Activated CD4-positive, alpha-beta T cell treated with anti-CD3 and anti-CD28 coated beads for 48 hours (primary cell): ENCODE measurements around the gene REPS1.
"Not testable (repeated sequence)": the region's sequence is repeated elsewhere in the genome, so short reads cannot be mapped to it uniquely, and the experiment has no call there.

Experiments used
- DNase-seq: peaks from one replicate; pipeline ENCODE4 v3.0.0-alpha.2; 2020

Gene REPS1

GRCh38 chr6:138999949-139000725 is 12.1 kb upstream of the REPS1 start:
- DNase-seq: no peak

DNA sequence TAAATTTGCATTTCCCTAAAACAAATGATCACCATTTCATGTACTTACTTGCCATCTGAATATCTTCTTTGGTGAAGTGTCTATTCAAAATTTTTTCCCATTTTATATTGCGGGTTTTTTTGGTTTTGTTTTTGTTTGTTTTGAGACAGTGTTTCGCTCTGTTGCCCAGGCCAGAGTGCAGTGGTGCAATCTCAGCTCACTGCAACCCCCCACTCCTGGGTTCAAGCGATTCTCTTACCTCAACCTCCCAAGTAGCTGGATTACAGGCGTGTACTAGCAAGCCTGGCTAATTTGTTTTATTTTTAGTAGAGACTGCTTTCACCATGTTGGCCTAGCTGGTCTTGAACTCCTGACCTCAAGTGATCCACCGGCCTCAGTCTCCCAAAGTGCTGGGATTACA is 9.1 kb upstream of the REPS1 start:
- DNase-seq: no peak

- DNase-seq: no peak
These were observed 8.5 kb upstream of the REPS1 start for GRCh38 chr6:138996524-138996923.

DNA sequence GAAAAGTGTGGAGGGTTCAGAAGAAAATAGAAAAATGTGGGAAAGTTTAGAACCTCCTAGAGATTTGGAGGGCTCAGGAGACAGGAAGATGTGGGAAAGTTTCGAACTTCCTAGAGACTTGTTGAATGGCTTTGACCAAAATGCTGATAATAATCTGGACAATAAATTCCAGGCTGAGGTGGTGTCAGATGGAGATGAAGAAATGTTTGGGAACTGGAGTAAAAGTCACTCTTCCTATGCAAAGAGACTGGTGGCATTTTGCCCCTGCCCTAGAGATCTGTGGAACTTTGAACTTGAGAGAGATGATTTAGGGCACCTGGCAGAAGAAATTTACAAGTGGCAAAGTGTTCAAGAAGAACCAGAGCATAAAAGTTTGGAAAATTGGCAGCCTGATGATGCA is 5.4 kb upstream of the REPS1 start:
- not testable (repeated sequence) for DNase-seq

GRCh38 chr6:138992965-138993364 is 4.9 kb upstream of the REPS1 start:
- not testable (repeated sequence) for DNase-seq

DNA sequence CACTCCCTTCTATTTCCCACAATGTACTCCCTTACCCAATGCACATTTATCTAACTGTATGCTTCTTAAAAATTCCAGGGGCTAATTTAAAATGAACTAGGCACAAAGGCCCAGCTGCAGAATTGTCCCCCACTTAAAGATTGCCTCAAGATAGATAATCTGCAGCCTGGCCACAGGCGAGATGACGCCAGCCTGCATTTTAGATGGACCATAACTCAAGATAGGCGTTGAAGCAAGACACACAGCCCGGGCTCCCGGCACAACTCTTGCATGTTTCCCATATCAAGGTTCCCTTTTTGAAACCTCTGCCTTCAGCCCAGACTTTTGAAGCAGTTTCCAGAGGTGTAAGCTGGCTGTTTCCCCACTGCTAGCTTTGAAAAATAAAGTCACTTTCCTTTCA is 3.2 kb upstream of the REPS1 start:
- no peak for DNase-seq

DNA sequence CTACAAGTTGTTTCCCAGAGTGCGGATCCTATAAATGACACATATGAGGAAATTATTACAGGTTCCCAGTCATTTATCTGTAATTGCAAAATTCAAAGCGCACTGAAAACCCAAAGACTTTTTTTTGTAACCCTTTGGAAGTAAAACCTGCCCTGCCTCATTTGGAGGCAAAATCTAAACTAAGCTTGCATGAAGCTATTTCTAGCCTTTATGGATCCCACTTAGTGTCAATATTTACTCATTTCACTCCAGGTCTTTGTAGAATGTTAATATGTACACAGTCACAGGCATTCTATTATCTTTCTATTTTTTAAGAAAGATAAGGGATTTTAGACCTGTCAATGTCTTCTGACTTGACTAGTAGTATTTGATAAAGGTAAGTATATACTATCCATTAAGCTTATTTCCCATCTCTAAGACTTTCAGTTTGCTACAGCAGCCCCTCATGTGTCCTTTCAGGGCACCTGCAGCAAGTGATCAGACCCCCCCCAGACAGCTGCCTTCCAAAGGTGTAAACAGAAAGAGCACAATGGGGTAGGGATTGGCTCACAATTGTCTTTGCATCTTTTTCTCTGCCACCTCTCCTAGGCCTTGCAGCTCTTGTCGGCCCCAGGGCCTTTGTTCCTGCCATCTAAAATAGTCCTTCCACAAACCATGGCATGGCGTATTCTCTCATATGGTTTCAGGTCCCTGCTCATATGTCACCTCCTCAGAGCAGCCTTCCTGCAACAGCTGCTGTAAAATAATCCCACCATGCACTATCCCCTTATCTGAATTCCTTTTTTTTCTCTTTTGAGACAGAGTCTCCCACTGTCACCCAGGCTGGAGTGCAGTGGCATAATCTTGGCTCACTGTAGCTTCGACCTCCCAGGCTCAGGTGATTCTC is 1.3 kb upstream of the REPS1 start:
- no peak for DNase-seq

- no peak for DNase-seq
These were observed 399 bp upstream of the REPS1 start for GRCh38 chr6:138988469-138988834.

DNA sequence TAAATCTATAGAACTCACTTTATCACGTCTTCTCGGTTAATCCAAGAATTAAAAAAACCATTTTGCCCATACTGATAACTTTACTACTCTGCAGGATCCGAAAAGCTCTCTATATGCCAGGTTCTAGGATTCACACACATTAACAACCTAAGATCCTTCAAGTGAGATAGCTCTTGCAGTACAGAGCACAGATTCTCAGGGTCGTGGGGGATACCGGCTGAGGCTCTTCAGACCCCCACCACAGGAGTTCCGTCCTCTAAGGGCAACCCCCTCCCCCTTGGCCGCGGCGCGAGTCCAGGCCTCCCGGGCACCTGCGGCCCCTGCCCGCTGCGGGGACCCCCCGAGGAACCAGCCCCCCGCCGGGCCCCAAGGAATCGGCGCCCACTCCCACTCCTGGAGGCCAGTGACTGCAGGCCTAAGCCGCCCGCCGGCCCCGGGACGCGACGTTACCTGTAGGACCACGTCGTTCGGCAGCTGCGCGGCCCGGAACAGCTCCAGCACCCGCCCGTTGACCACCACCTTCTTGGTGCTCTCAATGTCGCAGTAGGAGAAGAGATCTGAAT is 892 bp downstream of the REPS1 start:
- no peak for DNase-seq

GRCh38 chr6:138986578-138986977 is 1.5 kb downstream of the REPS1 start:
- DNase-seq: no peak

GRCh38 chr6:138981416-138981815 is 6.6 kb downstream of the REPS1 start:
- no peak for DNase-seq

DNA sequence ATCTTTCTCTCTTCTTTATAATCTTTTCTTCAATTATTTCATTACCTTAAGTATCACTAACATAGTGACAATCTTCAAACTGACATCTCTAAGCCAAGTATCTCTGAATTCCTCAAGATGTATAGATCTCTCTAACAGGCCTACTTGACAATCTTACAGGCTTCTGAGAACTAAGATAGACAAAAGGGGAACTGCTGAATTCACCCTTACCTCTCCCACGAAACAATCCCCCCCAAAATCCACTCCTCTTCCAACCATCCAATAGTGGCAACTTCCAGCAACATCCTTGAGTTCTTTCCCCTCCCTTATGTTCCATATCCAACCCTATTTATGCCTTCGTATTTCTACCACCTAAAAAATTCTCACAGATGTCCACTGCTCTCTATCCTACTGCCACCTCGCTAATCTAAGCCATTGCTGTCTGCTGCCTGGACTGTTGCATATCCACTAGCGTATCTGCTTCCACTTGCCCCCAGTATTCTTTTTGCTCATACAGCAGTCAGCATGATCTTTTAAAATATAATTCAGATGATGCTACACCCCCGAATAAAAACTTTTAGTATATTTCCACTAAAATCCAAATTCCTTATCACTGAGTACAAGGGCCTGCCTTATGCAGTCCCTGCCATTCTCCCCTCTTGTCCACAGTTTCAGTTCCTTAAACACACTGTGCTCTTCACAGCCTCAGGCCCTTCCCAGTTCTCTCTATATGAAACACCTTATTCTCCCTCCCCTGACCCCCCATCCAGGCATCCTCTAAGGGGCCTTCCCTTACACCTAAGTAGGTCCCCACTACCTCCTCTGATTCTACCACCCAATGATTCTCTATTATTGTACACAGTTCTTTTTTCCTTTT is 8.0 kb downstream of the REPS1 start:
- no peak for DNase-seq

GRCh38 chr6:138979365-138979764 is 8.7 kb downstream of the REPS1 start:
- no peak for DNase-seq

DNA sequence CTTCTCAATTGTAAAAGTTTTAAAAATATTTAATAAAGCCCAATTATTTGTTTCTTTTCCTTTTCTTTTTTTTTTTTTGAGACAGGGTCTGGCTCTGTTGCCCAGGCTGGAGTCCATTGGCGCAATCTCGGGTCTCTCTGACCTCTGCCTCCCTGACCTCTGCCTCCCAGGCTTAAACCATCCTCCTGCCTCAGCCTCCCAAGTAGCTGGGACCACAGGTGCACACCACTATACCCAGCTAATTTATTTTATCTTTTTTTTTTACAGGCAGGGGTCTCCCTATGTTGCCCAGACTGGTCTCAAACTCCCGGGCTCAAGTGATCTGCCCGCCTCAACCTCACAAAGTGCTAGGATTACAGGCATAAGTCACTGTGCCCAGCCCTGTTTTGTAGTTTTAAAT is 9.8 kb downstream of the REPS1 start:
- no peak for DNase-seq

DNA sequence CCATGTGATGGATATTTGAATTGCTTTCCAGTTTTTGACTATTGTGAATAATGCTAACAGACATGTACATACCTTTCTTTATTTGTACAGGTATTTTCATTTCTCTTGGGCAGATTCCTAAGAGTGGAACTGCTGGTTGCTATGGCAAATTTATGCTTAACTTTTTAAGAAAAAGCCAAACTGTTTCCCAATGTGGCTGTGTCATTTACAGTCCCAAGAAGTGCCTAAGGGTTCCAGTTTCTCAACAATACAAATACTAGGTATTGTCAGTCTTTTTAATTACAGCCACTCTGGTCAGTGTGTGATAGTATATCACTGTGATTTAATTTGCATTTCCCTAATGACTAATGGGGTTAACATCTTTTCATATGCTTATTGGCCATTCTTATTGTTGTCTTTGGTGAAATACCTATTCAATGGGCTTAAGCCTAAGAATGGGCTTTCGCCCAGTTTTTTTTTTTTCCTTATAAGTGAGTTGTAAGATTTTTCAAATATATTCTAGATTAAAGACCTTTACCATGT is 10.3 kb downstream of the REPS1 start:
- DNase-seq: no peak

DNA sequence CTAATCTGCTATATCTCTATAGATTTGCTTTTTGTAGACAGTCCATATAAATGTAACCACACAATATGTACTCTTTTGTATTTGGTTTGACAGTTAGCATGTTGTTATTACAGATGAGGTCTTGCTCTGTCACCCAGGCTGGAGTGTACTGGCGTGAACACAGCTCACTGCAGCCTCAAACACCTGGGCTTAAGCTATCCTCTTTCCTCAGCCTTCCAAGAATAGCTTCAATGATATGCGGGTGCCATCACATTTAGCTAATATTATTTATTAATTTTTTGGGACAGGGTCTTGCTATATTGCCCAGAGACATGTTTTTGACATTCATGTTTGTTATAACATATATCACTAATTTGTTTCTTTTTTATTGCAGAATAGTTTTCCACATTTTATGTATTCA is 10.8 kb downstream of the REPS1 start:
- no peak for DNase-seq

GRCh38 chr6:138975815-138976214 is 12.2 kb downstream of the REPS1 start:
- DNase-seq: no peak

DNA sequence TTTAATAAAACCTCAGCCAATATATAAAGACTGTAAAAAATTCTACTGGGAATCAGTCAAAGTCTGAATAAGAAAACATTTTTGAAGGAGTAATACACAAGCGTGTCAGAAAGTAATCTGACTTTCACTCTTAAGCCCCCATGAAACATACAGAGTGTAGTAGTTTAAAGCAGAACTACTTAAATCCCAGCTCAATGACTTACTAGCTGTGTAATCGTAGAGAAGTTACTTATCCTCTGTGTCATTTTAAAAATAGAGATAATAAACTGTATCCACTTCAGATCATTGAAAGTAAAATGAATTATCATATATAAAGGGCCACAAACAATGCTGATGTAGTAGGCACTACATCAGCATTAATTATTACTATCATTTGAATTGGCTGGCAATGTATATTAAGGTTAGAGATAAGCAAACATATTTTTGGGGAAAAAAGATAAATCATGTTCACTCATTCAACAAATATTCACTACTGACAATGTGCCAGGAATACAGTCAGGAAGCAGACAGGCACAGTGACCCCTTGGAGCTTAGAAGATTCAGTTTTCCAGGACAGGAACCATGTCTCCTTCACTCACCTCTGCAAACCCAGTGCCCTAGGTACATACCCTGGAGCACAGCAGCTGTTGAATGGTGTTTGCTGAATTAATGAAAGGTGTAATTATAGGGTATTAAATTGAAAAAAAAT is 14.4 kb downstream of the REPS1 start:
- no peak for DNase-seq

GRCh38 chr6:138972226-138972665 is 15.8 kb downstream of the REPS1 start:
- DNase-seq: no peak

DNA sequence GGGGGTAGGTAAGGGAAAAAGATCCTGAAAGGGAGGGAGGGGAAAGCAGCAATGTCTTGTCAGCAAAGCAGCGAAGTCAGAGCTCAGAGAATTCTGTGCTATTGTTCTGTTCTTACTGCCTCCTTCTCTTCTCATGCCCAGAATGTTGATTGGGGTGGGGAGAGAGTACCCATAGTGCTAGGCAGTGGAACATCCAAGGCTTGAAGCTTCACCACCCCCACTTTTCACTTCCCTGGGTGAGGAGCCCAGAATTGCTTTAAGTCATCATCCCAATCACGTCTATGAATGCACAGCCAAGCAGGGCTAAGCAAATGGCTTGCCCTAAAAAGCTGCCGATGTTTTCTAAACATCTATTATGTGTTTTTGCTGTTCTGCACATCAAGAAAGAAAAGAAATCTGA is 16.5 kb downstream of the REPS1 start:
- no peak for DNase-seq

DNA sequence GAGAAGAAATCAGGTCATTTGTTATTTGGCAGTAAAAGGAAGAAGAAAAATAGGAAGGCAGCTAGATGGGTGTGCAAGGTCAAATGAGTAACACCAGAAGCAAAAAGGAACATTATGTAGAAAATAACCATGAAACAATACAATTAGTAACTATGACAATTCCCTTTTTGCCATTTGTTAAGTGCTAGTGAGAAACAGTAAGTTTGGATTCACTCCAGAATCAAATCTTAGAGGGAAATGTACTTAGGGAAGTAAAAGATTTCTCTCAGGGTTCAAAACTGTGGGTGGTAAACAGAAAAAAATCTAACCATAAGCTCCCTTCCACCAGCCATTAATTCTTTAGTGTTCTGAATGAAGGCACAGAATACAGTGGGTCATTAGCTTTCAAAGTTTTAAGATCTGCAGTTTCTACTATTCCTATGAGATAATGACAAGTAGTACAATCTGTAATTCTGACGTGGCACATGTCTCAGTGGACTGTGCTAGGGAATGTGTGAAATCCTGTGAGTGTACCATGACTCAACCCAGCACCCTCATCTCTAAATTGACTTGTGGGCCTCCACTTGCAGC is 17.1 kb downstream of the REPS1 start:
- peak; percentile 41 for DNase-seq

- no peak for DNase-seq
These were observed 17.9 kb downstream of the REPS1 start for GRCh38 chr6:138970159-138970558.
